HG02798 (cell line): ENCODE data around the gene DGCR2.
A peak's percentile ranks its signal among the peaks of the same experiment; 100 is the strongest.
"Not testable (repeated sequence)": the region's sequence is repeated elsewhere in the genome, so short reads cannot be mapped to it uniquely, and the experiment has no call there.

ENCODE experiments used
- ATAC-seq: cut with Tn5 transposase; IDR thresholded peaks from one replicate; pipeline ENCODE4 v1.9.1; 2021; ENCODE audit warnings: mild to moderate bottlenecking; ENCODE audit not compliant: unreplicated experiment, poor library complexity

DGCR2 gene

GRCh38 chr22:19122143-19122751 lies at the start of gene DGCR2:
TSS of gene DGCR2 (minus strand) at chr22:19122412. CDS start at chr22:19122206, 206 bp downstream.
- peak; percentile 86 for ATAC-seq

- ATAC-seq = no peak
Observed at GRCh38 chr22:19169947-19170318, 47.7 kb upstream of the DGCR2 start.

GRCh38 chr22:19169002-19169946 lies 47.1 kb upstream of the DGCR2 start:
- ATAC-seq = no peak

- ATAC-seq = no peak
Observed at GRCh38 chr22:19168088-19168890, 46.1 kb upstream of the DGCR2 start.

GRCh38 chr22:19167106-19167869 lies 45.1 kb upstream of the DGCR2 start:
- ATAC-seq = no peak

- no peak for ATAC-seq
Observed at GRCh38 chr22:19166421-19166820, 44.2 kb upstream of the DGCR2 start.

- ATAC-seq = no peak
Observed at GRCh38 chr22:19164425-19164824, 42.2 kb upstream of the DGCR2 start.

- not testable (repeated sequence) for ATAC-seq
Observed at GRCh38 chr22:19158649-19159048, 36.4 kb upstream of the DGCR2 start.

- ATAC-seq = not testable (repeated sequence)
Observed at GRCh38 chr22:19156109-19156508, 33.9 kb upstream of the DGCR2 start.

GRCh38 chr22:19152942-19153883 lies 31.0 kb upstream of the DGCR2 start:
- ATAC-seq = no peak

- ATAC-seq = no peak
Observed at GRCh38 chr22:19151329-19152191, 29.3 kb upstream of the DGCR2 start.

- ATAC-seq = no peak
Observed at GRCh38 chr22:19150482-19151328, 28.5 kb upstream of the DGCR2 start.

GRCh38 chr22:19149991-19150390 lies 27.8 kb upstream of the DGCR2 start, which contains the start of gene GSC2:
TSS of gene GSC2 (minus strand) at chr22:19150292. CDS start at chr22:19150283, 9 bp downstream.
- ATAC-seq = no peak

GRCh38 chr22:19149047-19149883 lies 27.1 kb upstream of the DGCR2 start:
- no peak for ATAC-seq

GRCh38 chr22:19148417-19149046 lies 26.3 kb upstream of the DGCR2 start:
- no peak for ATAC-seq
